ENCODE measurements around the gene DPP6. TPM values are rescaled to one million over a fixed set of nuclear protein-coding genes. Genes with fewer than 3 reads are reported as not detected.

Gene DPP6
- total and polyA plus RNA-seq, 8 donors, result 0.29 to 1.2 (median 0.57) TPM

DNA sequence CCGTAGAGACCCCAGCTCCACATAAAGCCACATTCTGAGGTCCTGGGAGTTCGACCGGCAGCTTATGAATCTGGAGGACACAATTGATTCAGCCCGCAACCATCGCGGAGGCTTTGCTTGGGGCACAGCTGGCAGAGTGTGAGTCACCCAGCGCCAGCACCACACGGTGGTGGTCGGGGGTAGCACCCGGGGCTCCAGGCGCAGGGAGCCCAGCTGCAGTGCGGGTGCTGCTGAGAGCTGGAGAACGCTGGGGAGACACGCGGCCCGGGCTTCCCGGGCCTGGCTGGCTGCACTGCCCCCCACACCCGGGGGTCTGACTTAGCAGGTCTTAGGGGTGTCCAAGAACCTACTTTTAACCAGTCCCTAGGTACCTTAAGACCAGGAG is 862.8 kb downstream of the DPP6 start:
- Histone ChIP-seq H3K27me3 (peaks cover 10 to 26% of the 10 kb centered on the region in 2 donors), H3K27ac (no peak overlapping the region), H3K4me1 (peaks cover 0 to 11% of the 10 kb centered on the region in 2 donors), H3K9me3 (peaks cover 0 to 5% of the 10 kb centered on the region in 2 donors), H3K4me3 (no peak overlapping the region), H3K36me3 (no peaks in the 10 kb centered on the region)
- ATAC-seq (no peak), DNase-seq (no peak)
- TF ChIP-seq, protein P1, sequence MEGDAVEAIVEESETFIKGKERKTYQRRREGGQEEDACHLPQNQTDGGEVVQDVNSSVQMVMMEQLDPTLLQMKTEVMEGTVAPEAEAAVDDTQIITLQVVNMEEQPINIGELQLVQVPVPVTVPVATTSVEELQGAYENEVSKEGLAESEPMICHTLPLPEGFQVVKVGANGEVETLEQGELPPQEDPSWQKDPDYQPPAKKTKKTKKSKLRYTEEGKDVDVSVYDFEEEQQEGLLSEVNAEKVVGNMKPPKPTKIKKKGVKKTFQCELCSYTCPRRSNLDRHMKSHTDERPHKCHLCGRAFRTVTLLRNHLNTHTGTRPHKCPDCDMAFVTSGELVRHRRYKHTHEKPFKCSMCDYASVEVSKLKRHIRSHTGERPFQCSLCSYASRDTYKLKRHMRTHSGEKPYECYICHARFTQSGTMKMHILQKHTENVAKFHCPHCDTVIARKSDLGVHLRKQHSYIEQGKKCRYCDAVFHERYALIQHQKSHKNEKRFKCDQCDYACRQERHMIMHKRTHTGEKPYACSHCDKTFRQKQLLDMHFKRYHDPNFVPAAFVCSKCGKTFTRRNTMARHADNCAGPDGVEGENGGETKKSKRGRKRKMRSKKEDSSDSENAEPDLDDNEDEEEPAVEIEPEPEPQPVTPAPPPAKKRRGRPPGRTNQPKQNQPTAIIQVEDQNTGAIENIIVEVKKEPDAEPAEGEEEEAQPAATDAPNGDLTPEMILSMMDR (IDR thresholded peaks at IDR 0.05), result no peak
- intact Hi-C loops (cut with DNase I), result loop anchor here in 1 of 2 donors (10.0 kb wide), 1 partner anchor 430 kb away; no protein-coding TSS in a partner anchor

- DNase-seq, result no peak
- TF ChIP-seq, protein P1 (IDR thresholded peaks at IDR 0.05), result no peak
- H3K36me3 ChIP-seq, result no peaks in the 10 kb centered on the region
- peaks cover 0 to 5% of the 10 kb centered on the region in 2 donors for H3K9me3 ChIP-seq
- peaks cover 10 to 26% of the 10 kb centered on the region in 2 donors for H3K27me3 ChIP-seq
- no peak overlapping the region for H3K27ac ChIP-seq
- H3K4me3 ChIP-seq, result no peak overlapping the region
- ATAC-seq, result no peak
- peaks cover 0 to 11% of the 10 kb centered on the region in 2 donors for H3K4me1 ChIP-seq
- intact Hi-C loops (cut with DNase I), result loop anchor here in 1 of 2 donors (10.0 kb wide), 1 partner anchor 429 kb away; no protein-coding TSS in a partner anchor
Measured at GRCh38 chr7:154915600-154915999, 863.4 kb downstream of the DPP6 start.

DNA sequence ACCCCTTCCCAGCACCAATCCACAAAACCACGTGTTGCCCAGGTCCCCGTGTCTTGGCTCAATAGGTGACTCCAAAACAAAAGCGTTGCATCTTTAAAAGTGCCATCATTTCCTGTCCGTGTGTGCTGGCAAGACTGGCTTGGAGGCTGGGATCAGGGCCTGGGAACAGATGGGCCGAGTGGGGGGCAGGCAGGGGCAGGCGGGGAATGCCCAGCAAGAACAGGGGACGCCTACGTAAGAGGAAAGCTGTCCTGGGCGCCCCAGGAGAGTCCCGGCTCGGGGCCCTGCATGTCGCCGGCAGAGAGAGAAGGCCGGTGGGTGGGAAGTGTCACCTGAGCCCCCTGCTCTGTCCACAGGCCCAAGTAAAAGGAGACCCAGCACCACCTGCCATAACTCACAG is 864.2 kb downstream of the DPP6 start:
- TF ChIP-seq, protein P1 (IDR thresholded peaks at IDR 0.05), result no peak
- no peak overlapping the region for H3K4me3 ChIP-seq
- ATAC-seq (no peak), DNase-seq (no peak)
- H3K9me3 ChIP-seq, result no peaks in the 10 kb centered on the region
- H3K36me3 ChIP-seq, result no peaks in the 10 kb centered on the region
- intact Hi-C loops (cut with DNase I), result loop anchor here in 1 of 2 donors (10.0 kb wide), 1 partner anchor 428 kb away; no protein-coding TSS in a partner anchor
- peaks cover 0 to 11% of the 10 kb centered on the region in 2 donors for H3K4me1 ChIP-seq
- H3K27ac ChIP-seq, result no peak overlapping the region
- peaks cover 10 to 26% of the 10 kb centered on the region in 2 donors for H3K27me3 ChIP-seq

- H3K9me3 ChIP-seq, result no peaks in the 10 kb centered on the region
- no peak overlapping the region for H3K4me3 ChIP-seq
- intact Hi-C loops (cut with DNase I), result loop anchor here in 1 of 2 donors (10.0 kb wide), 1 partner anchor 428 kb away; no protein-coding TSS in a partner anchor
- no peak for ATAC-seq
- TF ChIP-seq, protein P1 (IDR thresholded peaks at IDR 0.05), result no peak
- no peak for DNase-seq
- no peak overlapping the region for H3K27ac ChIP-seq
- H3K4me1 ChIP-seq, result peaks cover 0 to 11% of the 10 kb centered on the region in 2 donors
- no peaks in the 10 kb centered on the region for H3K36me3 ChIP-seq
- H3K27me3 ChIP-seq, result peaks cover 10 to 26% of the 10 kb centered on the region in 2 donors
Measured at GRCh38 chr7:154916856-154917807, 864.9 kb downstream of the DPP6 start.

DNA sequence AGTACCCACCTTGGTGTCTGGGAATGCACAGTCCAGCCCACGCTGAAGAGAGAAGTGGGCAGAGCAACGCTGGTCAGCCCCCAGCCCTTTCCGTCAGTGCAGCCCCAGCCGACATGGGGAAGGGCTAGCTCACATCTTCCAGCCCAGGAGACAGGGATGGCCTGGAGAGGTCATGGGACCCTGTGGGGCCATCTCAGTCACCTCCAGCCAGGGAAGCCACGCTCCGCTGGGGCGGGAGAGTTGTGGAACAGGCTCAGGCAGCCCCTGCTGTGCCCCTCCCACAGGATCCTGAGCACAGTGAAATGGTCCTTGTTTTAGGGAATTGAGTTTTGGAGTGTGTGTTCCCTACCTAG is 865.6 kb downstream of the DPP6 start:
- peaks cover 10 to 26% of the 10 kb centered on the region in 2 donors for H3K27me3 ChIP-seq
- no peaks in the 10 kb centered on the region for H3K36me3 ChIP-seq
- no peaks in the 10 kb centered on the region for H3K9me3 ChIP-seq
- no peak overlapping the region for H3K4me3 ChIP-seq
- TF ChIP-seq, protein P1 (IDR thresholded peaks at IDR 0.05), result no peak
- ATAC-seq (no peak), DNase-seq (no peak)
- peaks cover 0 to 11% of the 10 kb centered on the region in 2 donors for H3K4me1 ChIP-seq
- intact Hi-C loops (cut with DNase I), result loop anchor here in 1 of 2 donors (10.0 kb wide), 1 partner anchor 427 kb away; no protein-coding TSS in a partner anchor
- no peak overlapping the region for H3K27ac ChIP-seq

All from left lung (tissue), 10 donors.